COLO668 (cell line): ENCODE results near the gene FANCD2OS.
"Not testable (repeated sequence)": the region's sequence is repeated elsewhere in the genome, so short reads cannot be mapped to it uniquely, and the experiment has no call there.

Experiments used
- DNase-seq: peaks from one replicate; lab custom pipeline; 2025; ENCODE audit not compliant: unreplicated experiment; lab: John Stamatoyannopoulos, UW

Gene FANCD2OS

GRCh38 chr3:10093678-10094077, 14.4 kb downstream of the FANCD2OS start:
- DNase-seq: no peak

GRCh38 chr3:10091387-10091786, 16.7 kb downstream of the FANCD2OS start:
- DNase-seq: not testable (repeated sequence)

- not testable (repeated sequence) for DNase-seq
These were observed 17.3 kb downstream of the FANCD2OS start for GRCh38 chr3:10090774-10091173.

GRCh38 chr3:10090179-10090578, 17.9 kb downstream of the FANCD2OS start:
- no peak for DNase-seq

DNA sequence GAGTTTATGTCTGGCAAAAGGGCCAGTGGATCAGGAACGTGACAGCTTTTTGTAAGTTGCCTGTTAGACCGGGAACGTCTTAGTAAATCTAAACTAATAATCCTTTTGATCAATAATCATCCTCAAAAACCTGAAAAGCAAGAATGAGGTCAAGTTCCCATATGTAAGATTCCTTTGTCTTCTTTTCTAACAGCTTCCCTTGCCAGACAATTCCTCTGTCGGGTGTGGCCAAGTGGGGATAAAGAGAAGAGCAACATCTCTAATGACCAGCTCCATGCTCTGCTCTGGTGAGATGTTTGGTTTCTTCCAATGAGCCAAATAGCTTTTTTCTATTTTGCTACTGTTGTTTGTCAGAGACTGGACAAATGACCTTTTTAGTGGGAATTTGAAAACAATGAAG, 19.8 kb downstream of the FANCD2OS start:
- no peak for DNase-seq

DNA sequence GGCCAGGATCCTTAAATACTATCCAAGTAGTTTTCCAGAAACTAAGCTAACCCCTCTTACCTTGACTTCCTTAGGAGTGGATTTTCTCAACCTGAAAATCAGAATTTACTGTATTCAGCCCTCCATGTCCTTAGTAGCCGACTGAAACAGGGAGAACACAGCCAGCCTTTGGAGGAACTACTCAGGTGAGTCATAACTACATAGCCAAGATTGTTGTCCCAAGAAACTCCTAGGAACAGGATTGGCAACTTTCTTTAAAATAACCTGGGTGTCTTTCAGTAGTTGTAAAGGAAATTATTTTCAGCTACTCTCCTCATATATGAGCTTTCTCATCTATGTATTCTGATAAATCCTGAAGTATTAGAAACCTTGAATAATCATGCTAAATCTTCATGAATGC, 22.3 kb downstream of the FANCD2OS start:
- no peak for DNase-seq

GRCh38 chr3:10081871-10082270, 26.2 kb downstream of the FANCD2OS start:
- DNase-seq: no peak

GRCh38 chr3:10074666-10075065, 33.4 kb downstream of the FANCD2OS start:
- DNase-seq: no peak

DNA sequence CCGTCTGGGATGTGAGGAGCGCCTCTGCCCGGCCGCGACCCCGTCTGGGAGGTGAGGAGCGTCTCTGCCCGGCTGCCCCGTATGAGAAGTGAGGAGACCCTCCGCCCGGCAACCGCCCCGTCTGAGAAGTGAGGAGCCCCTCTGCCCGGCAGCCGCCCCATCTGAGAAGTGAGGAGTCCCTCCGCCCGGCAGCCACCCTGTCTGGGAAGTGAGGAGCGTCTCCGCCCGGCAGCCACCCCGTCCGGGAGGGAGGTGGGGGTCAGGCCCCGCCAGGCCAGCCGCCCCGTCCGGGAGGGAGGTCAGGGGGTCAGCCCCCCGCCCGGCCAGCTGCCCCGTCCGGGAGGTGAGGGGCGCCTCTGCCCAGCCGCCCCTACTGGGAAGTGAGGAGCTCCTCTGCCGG, 38.0 kb downstream of the FANCD2OS start:
- not testable (repeated sequence) for DNase-seq

DNA sequence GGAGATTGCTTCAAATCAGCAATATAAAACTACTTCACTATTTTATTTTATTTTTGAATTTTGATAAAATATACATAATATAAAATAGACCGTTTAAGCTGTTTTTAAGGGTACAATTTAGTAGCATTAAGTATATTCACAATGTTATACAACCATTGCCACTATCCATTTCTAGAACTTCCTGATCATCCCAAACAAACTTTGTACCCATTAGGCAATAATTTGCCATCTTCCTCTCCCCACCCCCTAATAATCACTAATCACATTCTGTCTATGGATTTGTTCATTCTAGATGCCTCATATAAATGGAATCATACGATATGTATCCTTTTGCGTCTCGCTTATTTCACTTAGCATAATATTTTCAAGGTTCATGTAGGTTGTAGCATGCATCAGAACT, 53.0 kb downstream of the FANCD2OS start:
- DNase-seq: no peak
